Neural progenitor cell (in vitro differentiated cells): ENCODE measurements around the gene SRL.

Experiments used
- EZH2 ChIP-seq: fragments of 200-600 bp; sonication (generic); IDR thresholded peaks from 2 replicates; pipeline ENCODE4 v1.6.1; 2017; ENCODE audit warnings: antibody characterized with exemption, mild to moderate bottlenecking, moderate library complexity
- TF ChIP-seq, protein P1 (sequence below): fragments of 200-600 bp; sonication (generic); IDR thresholded peaks from 2 replicates; pipeline ENCODE4 v1.5.1; 2017; ENCODE audit warnings: antibody characterized with exemption, mild to moderate bottlenecking

DNA sequence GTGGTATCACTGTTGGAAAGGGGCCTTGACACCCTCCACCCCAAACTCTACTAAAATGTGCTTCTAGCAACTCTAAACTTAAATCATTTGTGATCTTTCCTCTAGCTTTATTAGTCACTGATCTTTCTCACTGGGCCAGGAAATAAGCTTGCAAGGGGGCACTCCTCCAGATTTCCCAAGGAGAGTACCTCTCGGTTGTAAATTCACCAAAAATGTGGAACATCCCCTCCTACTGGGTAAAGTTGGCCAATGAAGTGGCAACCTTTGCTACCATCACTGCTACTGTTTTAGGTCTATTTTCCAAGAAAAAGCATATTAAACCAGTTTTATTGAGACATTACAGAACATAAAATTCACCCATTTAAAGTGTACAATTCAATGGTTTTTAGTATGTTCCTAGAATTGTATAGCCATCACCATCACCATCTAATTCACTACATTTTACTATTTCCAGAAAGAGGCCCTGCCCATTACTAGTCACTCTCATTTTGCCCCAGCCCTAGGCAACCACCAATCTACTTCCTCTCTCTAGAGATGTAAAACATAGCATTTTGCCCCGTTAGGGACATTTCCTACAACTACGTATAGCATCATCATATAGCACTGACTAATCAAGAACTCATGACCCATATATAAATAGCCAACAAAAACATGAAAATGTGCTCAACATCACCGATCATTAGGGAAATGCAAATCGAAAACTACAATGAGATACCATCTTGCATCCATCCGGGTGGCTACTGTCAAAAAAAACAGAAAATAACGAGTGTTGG is 81.0 kb downstream of the SRL start:
- TF ChIP-seq, protein P1, sequence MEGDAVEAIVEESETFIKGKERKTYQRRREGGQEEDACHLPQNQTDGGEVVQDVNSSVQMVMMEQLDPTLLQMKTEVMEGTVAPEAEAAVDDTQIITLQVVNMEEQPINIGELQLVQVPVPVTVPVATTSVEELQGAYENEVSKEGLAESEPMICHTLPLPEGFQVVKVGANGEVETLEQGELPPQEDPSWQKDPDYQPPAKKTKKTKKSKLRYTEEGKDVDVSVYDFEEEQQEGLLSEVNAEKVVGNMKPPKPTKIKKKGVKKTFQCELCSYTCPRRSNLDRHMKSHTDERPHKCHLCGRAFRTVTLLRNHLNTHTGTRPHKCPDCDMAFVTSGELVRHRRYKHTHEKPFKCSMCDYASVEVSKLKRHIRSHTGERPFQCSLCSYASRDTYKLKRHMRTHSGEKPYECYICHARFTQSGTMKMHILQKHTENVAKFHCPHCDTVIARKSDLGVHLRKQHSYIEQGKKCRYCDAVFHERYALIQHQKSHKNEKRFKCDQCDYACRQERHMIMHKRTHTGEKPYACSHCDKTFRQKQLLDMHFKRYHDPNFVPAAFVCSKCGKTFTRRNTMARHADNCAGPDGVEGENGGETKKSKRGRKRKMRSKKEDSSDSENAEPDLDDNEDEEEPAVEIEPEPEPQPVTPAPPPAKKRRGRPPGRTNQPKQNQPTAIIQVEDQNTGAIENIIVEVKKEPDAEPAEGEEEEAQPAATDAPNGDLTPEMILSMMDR: no peak
- no peak for TF ChIP-seq EZH2
